HL-60 (cell line): ENCODE data around the gene MICAL2.

Experiments used
- DNase-seq, 2 experiments: peaks; one replicate each; pipeline ENCODE4 v3.0.0-alpha.2; 2010 to 2020; ENCODE audit warnings: low read depth in 1 of 2, low spot score in 1 of 2
- H3K27ac ChIP-seq: fragments of 250-450 bp; sonication (Bioruptor Pico); replicated peaks from 2 replicates; pipeline ENCODE4 v1.5.1; 2020; ENCODE audit warnings: mild to moderate bottlenecking, moderate library complexity
- H3K27me3 ChIP-seq: fragments of 250-450 bp; sonication (Bioruptor Pico); 2 replicates; pipeline ENCODE4 v1.5.1; 2021; ENCODE audit warnings: mild to moderate bottlenecking, moderate library complexity; ENCODE audit not compliant: insufficient read depth, poor library complexity, severe bottlenecking
- H3K4me3 ChIP-seq: replicated peaks from 2 replicates; pipeline ENCODE4 v1.5.1; 2011; ENCODE audit warnings: mild to moderate bottlenecking, control low read depth, low read length; ENCODE audit not compliant: insufficient read depth
- GABPA ChIP-seq: IDR thresholded peaks from 2 replicates; pipeline ENCODE4 v1.6.1; 2012; ENCODE audit warnings: low read depth
- POLR2AphosphoS5 ChIP-seq: IDR thresholded peaks from 2 replicates; pipeline ENCODE4 v1.6.1; 2012; ENCODE audit warnings: low read depth
- REST ChIP-seq: IDR thresholded peaks from 2 replicates; pipeline ENCODE4 v1.6.1; 2012; ENCODE audit warnings: low read depth; ENCODE audit not compliant: insufficient replicate concordance
- SPI1 ChIP-seq: IDR thresholded peaks from 2 replicates; pipeline ENCODE4 v1.6.1; 2012; ENCODE audit warnings: low read depth, mild to moderate bottlenecking, borderline replicate concordance
- TF ChIP-seq, protein P1 (sequence below): IDR thresholded peaks from one replicate; pipeline ENCODE4 v1.5.1; 2011; ENCODE audit warnings: low read length, control low read depth, inconsistent platforms; ENCODE audit not compliant: insufficient read depth

Gene MICAL2

GRCh38 chr11:12239396-12239795, 129.0 kb downstream of the MICAL2 start:
- TF ChIP-seq POLR2AphosphoS5 (no peak), REST (no peak), SPI1 (no peak), GABPA (no peak)
- TF ChIP-seq, protein P1, sequence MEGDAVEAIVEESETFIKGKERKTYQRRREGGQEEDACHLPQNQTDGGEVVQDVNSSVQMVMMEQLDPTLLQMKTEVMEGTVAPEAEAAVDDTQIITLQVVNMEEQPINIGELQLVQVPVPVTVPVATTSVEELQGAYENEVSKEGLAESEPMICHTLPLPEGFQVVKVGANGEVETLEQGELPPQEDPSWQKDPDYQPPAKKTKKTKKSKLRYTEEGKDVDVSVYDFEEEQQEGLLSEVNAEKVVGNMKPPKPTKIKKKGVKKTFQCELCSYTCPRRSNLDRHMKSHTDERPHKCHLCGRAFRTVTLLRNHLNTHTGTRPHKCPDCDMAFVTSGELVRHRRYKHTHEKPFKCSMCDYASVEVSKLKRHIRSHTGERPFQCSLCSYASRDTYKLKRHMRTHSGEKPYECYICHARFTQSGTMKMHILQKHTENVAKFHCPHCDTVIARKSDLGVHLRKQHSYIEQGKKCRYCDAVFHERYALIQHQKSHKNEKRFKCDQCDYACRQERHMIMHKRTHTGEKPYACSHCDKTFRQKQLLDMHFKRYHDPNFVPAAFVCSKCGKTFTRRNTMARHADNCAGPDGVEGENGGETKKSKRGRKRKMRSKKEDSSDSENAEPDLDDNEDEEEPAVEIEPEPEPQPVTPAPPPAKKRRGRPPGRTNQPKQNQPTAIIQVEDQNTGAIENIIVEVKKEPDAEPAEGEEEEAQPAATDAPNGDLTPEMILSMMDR = no peak
- H3K27ac ChIP-seq = no peak overlapping the region
- no peak for DNase-seq
- no peaks in the 10 kb centered on the region for H3K27me3 ChIP-seq
- no peak overlapping the region for H3K4me3 ChIP-seq

DNA sequence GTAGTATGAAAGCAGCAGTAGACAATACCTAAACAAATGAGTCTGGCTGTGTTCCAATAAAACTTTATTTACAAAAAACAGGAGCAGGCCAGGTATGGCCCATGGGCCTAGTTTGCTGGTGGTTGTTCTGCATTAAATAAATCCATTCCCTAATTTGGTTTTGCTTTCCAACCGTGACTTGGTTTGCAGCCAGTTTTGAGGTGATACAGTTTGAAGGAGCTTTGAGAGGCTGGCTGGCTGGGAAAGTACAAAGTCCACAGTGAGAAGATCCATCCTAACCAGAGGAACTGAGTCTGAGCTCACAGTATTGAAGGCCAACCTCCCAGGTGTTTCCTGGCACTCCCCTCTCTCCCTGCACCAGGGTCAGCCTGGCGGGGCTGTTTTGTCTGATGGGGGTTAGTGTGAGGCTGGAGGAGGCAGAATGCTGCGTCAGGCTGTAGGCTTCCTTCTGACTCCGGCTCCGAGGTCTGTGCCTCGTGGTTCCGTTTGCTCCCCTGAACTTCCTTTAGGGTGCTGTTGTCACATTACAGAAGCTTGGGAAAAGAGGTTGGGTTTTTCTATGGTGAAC, 129.5 kb downstream of the MICAL2 start:
- Histone ChIP-seq H3K4me3 (no peak overlapping the region), H3K27me3 (no peaks in the 10 kb centered on the region), H3K27ac (no peak overlapping the region)
- no peak for DNase-seq
- TF ChIP-seq POLR2AphosphoS5 (no peak), GABPA (no peak)

GRCh38 chr11:12240677-12241076, 130.3 kb downstream of the MICAL2 start:
- TF ChIP-seq POLR2AphosphoS5 (no peak), SPI1 (no peak), GABPA (no peak), REST (no peak)
- TF ChIP-seq, protein P1 = no peak
- H3K27ac ChIP-seq = no peak overlapping the region
- no peaks in the 10 kb centered on the region for H3K27me3 ChIP-seq
- H3K4me3 ChIP-seq = no peak overlapping the region
- no peak for DNase-seq

DNA sequence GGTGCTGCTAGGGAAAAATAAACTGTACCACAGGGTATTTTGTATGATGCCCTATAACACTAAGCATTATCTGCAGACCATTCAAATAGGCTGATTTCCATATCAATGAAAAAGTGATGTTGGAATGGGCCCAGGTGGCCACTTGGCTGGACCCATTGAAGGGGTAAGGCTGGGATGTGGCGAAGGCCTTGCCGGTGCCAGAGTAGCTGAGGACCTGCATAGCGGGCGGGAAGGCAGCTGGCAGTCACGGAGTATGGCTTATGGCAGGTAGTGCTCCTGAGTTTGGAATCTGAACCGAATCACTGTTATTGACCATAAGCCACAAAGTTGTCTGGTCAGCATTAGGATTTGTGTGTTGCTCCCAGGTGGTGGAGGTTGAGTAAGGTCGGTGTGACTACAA, 131.0 kb downstream of the MICAL2 start:
- H3K27me3 ChIP-seq = no peaks in the 10 kb centered on the region
- no peak for TF ChIP-seq GABPA
- no peak for TF ChIP-seq REST
- TF ChIP-seq SPI1 = no peak
- no peak for TF ChIP-seq POLR2AphosphoS5
- TF ChIP-seq, protein P1 = no peak
- no peak overlapping the region for H3K4me3 ChIP-seq
- H3K27ac ChIP-seq = no peak overlapping the region
- no peak for DNase-seq
